Sigmoid colon (tissue), 7 donors: ENCODE results near the gene CNTN2. TPM values are rescaled to one million over a fixed set of nuclear protein-coding genes. Genes with fewer than 3 reads are reported as not detected.

Source experiments
- polyA plus RNA-seq, 3 donors: library from polyadenylated mRNA; stranded (reverse); fragments of 200-250 nt; gene quantifications; one replicate each; pipeline ENCODE4 v1.2.3, GENCODE V29; 2013
- total RNA-seq, 4 donors: library from RNA; depleted of rRNA; stranded (reverse); fragments of >200 nt; gene quantifications; one replicate each; pipeline ENCODE4 v1.1.0, GENCODE V29; 2016
- donor health status: healthy with polysubstance abuse.
- donor health status: Bipolar disorder and iron deficiency.
- donor health status: healthy.

CNTN2 gene
- total and polyA plus RNA-seq, 7 donors = 0.46 to 4.4 (median 2.2) TPM; not detected in 1

Other genes starting within 250 kb of the CNTN2 start
- 100 to 1,000 TPM in 1 of 4 donors, 10 to 100 TPM in 3; 17.6 to 105 (median 25.3) TPM for gene NFASC, start 172.3 kb upstream of the CNTN2 start, total RNA-seq
- gene NFASC, start 172.3 kb upstream of the CNTN2 start, polyA plus RNA-seq = 1 to 10 TPM in 2 of 3 donors, under 1 TPM in 1; 0.46 to 8.9 (median 1.2) TPM
- gene TMEM81, start 41.2 kb downstream of the CNTN2 start, total RNA-seq = 1 to 10 TPM; 2.1 to 3.6 (median 2.7) TPM
- 1 to 10 TPM in 1 of 3 donors, under 1 TPM in 1, not detected in 1; 0.92 to 1.8 TPM for gene TMEM81, start 41.2 kb downstream of the CNTN2 start, polyA plus RNA-seq
- 10 to 100 TPM; 12.2 to 36.5 (median 13.9) TPM for gene RBBP5, start 78.8 kb downstream of the CNTN2 start, total RNA-seq
- 1 to 10 TPM; 6.6 to 8.1 (median 7.8) TPM for gene RBBP5, start 78.8 kb downstream of the CNTN2 start, polyA plus RNA-seq
- gene DSTYK, start 168.5 kb downstream of the CNTN2 start, total RNA-seq = 10 to 100 TPM in 3 of 4 donors, 1 to 10 TPM in 1; 9.1 to 13.3 (median 12.7) TPM
- 1 to 10 TPM; 1.6 to 3.8 (median 2.4) TPM for gene DSTYK, start 168.5 kb downstream of the CNTN2 start, polyA plus RNA-seq
- 1 to 10 TPM; 4.3 to 6.4 (median 5.6) TPM for gene TMCC2, start 184.7 kb downstream of the CNTN2 start, total RNA-seq
- gene TMCC2, start 184.7 kb downstream of the CNTN2 start, polyA plus RNA-seq = 1 to 10 TPM in 1 of 3 donors, not detected in 2; 1.1 TPM